K562 (cell line): ENCODE results near the gene HOXA7.

Source experiments
- ATF7 ChIP-seq: fragments of 450-650 bp; IDR thresholded peaks from 2 replicates; pipeline ENCODE4 v1.7.1; 2014; ENCODE audit warnings: mild to moderate bottlenecking, moderate library complexity
- CTCF ChIP-seq, 3 experiments: IDR thresholded peaks in 2 of 3; conservative IDR thresholded peaks in 1 of 3; 2 replicates each; pipeline ENCODE4 v1.5.1; 2011 to 2012; ENCODE audit warnings: low read length in 3 of 3, mild to moderate bottlenecking in 3 of 3, control low read depth in 2 of 3, improper control_type of control experiment in 1 of 3, inconsistent platforms in 1 of 3, low read depth in 1 of 3, mixed read lengths in 1 of 3, moderate library complexity in 1 of 3; ENCODE audit not compliant: insufficient read depth in 2 of 3
- E2F1 ChIP-seq: sonication (generic); formaldehyde crosslinking; IDR thresholded peaks from 2 replicates; pipeline ENCODE4 v1.8.1; 2023; ENCODE audit warnings: mild to moderate bottlenecking, missing genetic modification reagents, moderate library complexity
- E2F5 ChIP-seq: sonication (generic); formaldehyde crosslinking; IDR thresholded peaks from 2 replicates; pipeline ENCODE4 v1.8.0; 2022; ENCODE audit warnings: mild to moderate bottlenecking, missing genetic modification reagents
- GATAD2A ChIP-seq: fragments of 450-650 bp; IDR thresholded peaks from 2 replicates; pipeline ENCODE4 v1.6.1; 2017
- MYC ChIP-seq, 2 experiments: fragments of 250-450 bp in 1 of 2; sonication (Bioruptor Pico) in 1 of 2; IDR thresholded peaks; 2 replicates each; pipeline versions ENCODE4 v1.5.1 to v1.6.1; 2012 to 2021; ENCODE audit warnings: low read depth in 2 of 2, borderline replicate concordance in 1 of 2, improper control_type of control experiment in 1 of 2, low read length in 1 of 2, mild to moderate bottlenecking in 1 of 2, moderate library complexity in 1 of 2
- RUNX1 ChIP-seq: sonication (generic); IDR thresholded peaks from 2 replicates; pipeline ENCODE4 v1.6.1; 2016; ENCODE audit warnings: antibody characterized with exemption, low read depth
- TAF9B ChIP-seq: fragments of 450-650 bp; IDR thresholded peaks from 2 replicates; pipeline ENCODE4 v1.6.1; 2018; ENCODE audit warnings: mild to moderate bottlenecking; ENCODE audit not compliant: partially characterized antibody
- TCF7 ChIP-seq: sonication (generic); IDR thresholded peaks from 2 replicates; pipeline ENCODE4 v1.6.1; 2016; ENCODE audit warnings: antibody characterized with exemption, borderline replicate concordance
- ZFX ChIP-seq: sonication (generic); formaldehyde crosslinking; IDR thresholded peaks from 2 replicates; pipeline ENCODE4 v1.8.0; 2022; ENCODE audit warnings: mild to moderate bottlenecking, missing genetic modification reagents, moderate library complexity
- ZNF511 ChIP-seq: sonication (generic); formaldehyde crosslinking; IDR thresholded peaks from 2 replicates; pipeline ENCODE4 v1.8.0; 2022; ENCODE audit warnings: mild to moderate bottlenecking, missing genetic modification reagents

GRCh38 chr7:27188386-27189294, 32.2 kb upstream of the HOXA7 start:
- TF ChIP-seq RUNX1 (no peak), E2F5 (CRISPR knock-in tag) (no peak), ATF7 (no peak), ZFX (CRISPR knock-in tag) (no peak), ZNF511 (CRISPR knock-in tag) (no peak), E2F1 (CRISPR knock-in tag) (no peak), CTCF (IDR thresholded peaks at IDR 0.05 in 2 of 3, conservative IDR thresholded peaks at IDR 0.05 in 1 of 3; ENCODE audit: insufficient read depth in 2 of 3, low read depth in 1 of 3, low read length in 3 of 3) (no peak), MYC (IDR thresholded peaks at IDR 0.05; ENCODE audit: low read depth, low read length) (no peak), MYC (CRISPR knock-in tag; IDR thresholded peaks at IDR 0.05; ENCODE audit: borderline replicate concordance, low read depth) (no peak), TAF9B (no peak), GATAD2A (no peak), TCF7 (no peak)
